ENCODE measurements around the gene TEAD4. TPM values are rescaled to one million over a fixed set of nuclear protein-coding genes. Genes with fewer than 3 reads are reported as not detected.

Gene TEAD4
- total RNA-seq: 19.7 and 24.5 TPM in 2 replicates
- long read RNA-seq, partial matches to known transcripts: 1 of 2 reads
- long read RNA-seq, other reads (novel, unspliced or antisense): 0 of 2 reads

DNA sequence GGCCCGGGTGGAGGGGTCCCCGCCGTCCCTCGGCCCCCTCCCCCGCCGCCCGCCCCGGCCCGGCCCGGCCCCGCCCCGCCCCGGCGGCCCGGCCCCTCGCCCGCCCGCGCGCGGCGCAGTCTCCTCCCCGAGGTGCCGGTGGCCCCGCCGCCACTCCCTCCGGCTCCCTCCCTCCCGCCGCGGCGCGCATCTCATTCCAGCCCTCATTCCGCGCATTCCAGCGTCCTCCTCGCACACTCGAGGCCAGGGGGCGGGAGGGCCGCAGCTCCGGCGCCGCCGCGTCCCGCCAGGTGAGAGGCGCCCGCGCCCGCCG, at the start of gene TEAD4:
TSS of gene TEAD4 (plus strand) at position 206 of the 313 bp plus-strand sequence.
- TF ChIP-seq, protein P1, sequence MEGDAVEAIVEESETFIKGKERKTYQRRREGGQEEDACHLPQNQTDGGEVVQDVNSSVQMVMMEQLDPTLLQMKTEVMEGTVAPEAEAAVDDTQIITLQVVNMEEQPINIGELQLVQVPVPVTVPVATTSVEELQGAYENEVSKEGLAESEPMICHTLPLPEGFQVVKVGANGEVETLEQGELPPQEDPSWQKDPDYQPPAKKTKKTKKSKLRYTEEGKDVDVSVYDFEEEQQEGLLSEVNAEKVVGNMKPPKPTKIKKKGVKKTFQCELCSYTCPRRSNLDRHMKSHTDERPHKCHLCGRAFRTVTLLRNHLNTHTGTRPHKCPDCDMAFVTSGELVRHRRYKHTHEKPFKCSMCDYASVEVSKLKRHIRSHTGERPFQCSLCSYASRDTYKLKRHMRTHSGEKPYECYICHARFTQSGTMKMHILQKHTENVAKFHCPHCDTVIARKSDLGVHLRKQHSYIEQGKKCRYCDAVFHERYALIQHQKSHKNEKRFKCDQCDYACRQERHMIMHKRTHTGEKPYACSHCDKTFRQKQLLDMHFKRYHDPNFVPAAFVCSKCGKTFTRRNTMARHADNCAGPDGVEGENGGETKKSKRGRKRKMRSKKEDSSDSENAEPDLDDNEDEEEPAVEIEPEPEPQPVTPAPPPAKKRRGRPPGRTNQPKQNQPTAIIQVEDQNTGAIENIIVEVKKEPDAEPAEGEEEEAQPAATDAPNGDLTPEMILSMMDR (IDR thresholded peaks at IDR 0.05; ENCODE audit: unreplicated experiment): no peak
- Mint-ChIP-seq H3K27ac (peak within 1 kb of the TSS; percentile 95), H3K9me3 (ENCODE audit: low read depth) (no peaks in the 10 kb centered on the region), H3K4me3 (ENCODE audit: low read depth) (peak within 1 kb of the TSS; percentile 96), H3K4me1 (ENCODE audit: low read depth) (peaks cover 48% of the 10 kb centered on the region), H3K27me3 (peaks cover 48% of the 10 kb centered on the region), H3K36me3 (ENCODE audit: insufficient read depth) (no peaks in the 10 kb centered on the region)
- peak; percentile 92 for DNase-seq (ENCODE audit: low spot score, unreplicated experiment)

DNA sequence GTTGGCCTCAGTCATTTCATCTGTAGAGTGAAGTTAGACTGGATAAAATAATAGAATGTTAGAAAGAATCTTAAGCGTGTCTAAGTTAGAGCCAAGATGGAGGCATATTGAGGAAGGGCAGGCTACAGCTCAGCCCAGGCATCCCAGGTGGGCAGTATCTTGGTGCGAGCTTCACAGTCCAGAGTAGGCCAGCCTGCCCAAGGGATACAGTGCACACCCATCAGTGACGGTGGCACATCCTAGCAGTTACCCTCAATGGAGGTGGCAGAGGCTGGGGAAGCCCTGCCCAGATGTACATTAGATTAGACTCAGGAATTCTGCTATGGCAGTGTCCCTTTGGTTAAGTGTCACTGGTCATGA, 47.0 kb upstream of the TEAD4 start:
- Mint-ChIP-seq H3K27me3 (no peaks in the 10 kb centered on the region), H3K9me3 (ENCODE audit: low read depth) (no peaks in the 10 kb centered on the region), H3K27ac (no peak overlapping the region), H3K4me1 (ENCODE audit: low read depth) (peaks cover 4% of the 10 kb centered on the region), H3K4me3 (ENCODE audit: low read depth) (no peak overlapping the region), H3K36me3 (ENCODE audit: insufficient read depth) (peaks cover 40% of the 10 kb centered on the region)
- DNase-seq (ENCODE audit: low spot score, unreplicated experiment): no peak
- TF ChIP-seq, protein P1 (IDR thresholded peaks at IDR 0.05; ENCODE audit: unreplicated experiment): no peak

- Mint-ChIP-seq H3K4me3 (ENCODE audit: low read depth) (no peak overlapping the region), H3K4me1 (ENCODE audit: low read depth) (no peaks in the 10 kb centered on the region), H3K9me3 (ENCODE audit: low read depth) (no peaks in the 10 kb centered on the region), H3K36me3 (ENCODE audit: insufficient read depth) (peaks cover 32% of the 10 kb centered on the region), H3K27ac (no peak overlapping the region), H3K27me3 (no peaks in the 10 kb centered on the region)
- TF ChIP-seq, protein P1 (IDR thresholded peaks at IDR 0.05; ENCODE audit: unreplicated experiment): no peak
- no peak for DNase-seq (ENCODE audit: low spot score, unreplicated experiment)
These were observed 39.9 kb upstream of the TEAD4 start for GRCh38 chr12:2919249-2919648.

DNA sequence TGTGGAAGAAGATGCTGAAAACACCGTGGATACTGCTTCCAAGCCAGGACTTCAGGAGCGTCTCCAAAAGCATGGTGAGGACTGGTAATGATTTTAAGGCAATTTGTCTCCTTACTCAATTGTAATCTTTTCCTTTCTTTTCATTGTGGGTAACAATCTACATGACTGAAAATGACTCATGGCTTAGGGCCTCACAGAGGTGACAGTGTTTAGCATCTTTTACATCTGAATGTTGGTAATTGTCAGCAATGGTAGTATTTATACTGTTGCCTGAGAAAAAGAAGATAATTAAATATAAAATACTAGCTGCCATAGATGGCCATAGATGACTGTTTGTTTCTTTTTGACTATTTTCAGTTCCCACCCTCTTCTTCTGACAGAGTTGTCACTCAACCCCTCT, 36.9 kb upstream of the TEAD4 start:
- Mint-ChIP-seq H3K4me1 (ENCODE audit: low read depth) (no peaks in the 10 kb centered on the region), H3K9me3 (ENCODE audit: low read depth) (no peaks in the 10 kb centered on the region), H3K4me3 (ENCODE audit: low read depth) (no peak overlapping the region), H3K27ac (no peak overlapping the region), H3K36me3 (ENCODE audit: insufficient read depth) (peaks cover 24% of the 10 kb centered on the region), H3K27me3 (no peaks in the 10 kb centered on the region)
- DNase-seq (ENCODE audit: low spot score, unreplicated experiment): no peak
- TF ChIP-seq, protein P1 (IDR thresholded peaks at IDR 0.05; ENCODE audit: unreplicated experiment): no peak

DNA sequence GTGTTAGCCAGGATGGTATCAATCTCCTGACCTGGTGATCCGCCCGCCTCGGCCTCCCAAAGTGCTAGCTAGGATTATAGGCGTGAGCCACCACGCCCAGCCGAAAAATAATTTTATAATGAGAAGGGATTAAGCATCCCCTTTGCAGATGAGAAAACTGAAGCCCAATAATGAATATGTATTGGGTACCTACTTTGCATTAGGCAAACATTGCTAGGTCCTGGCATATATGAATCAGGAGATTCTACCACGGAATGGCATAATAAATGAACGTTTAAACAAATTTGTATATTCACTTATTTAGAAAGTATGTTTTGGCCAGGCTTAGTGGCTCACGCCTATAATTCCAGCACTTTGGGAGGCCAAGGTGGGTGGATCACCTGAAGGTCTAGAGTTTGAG, 36.1 kb upstream of the TEAD4 start:
- TF ChIP-seq, protein P1 (IDR thresholded peaks at IDR 0.05; ENCODE audit: unreplicated experiment): no peak
- H3K36me3 Mint-ChIP-seq (ENCODE audit: insufficient read depth): peaks cover 26% of the 10 kb centered on the region
- DNase-seq (ENCODE audit: low spot score, unreplicated experiment): no peak
- no peaks in the 10 kb centered on the region for H3K9me3 Mint-ChIP-seq (ENCODE audit: low read depth)
- no peaks in the 10 kb centered on the region for H3K27me3 Mint-ChIP-seq
- no peaks in the 10 kb centered on the region for H3K4me1 Mint-ChIP-seq (ENCODE audit: low read depth)
- no peak overlapping the region for H3K27ac Mint-ChIP-seq
- no peak overlapping the region for H3K4me3 Mint-ChIP-seq (ENCODE audit: low read depth)

All from progenitor cell of endocrine pancreas (in vitro differentiated cells).